Measurements from ENCODE around the gene ALKBH3.

DNA sequence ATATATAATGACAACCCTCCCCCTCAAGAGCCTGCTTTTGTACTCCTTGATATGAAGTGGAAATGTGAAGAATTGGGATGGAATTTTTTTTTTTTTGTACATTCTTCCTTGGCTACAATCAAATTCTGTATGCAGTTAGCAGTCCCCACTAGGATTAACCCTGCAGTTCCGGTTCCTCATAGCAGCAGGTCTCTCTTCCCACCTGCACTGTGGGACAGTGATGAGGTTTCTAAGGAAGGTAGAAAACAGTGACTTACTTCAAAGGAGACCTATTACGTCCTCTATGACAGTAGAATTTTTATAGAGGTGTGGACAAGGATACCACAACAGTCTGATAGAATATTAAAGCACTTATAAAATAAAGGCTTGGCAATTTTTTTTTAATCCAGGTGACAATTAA lies 46.3 kb upstream of the ALKBH3 start:
- no peak for TF ChIP-seq CTCF (conservative IDR thresholded peaks at IDR 0.05; ENCODE audit: low read depth in 2 of 2)
- TF ChIP-seq EZH2 (IDR thresholded peaks at IDR 0.05; ENCODE audit: low read depth, unreplicated experiment) = no peak
- no peak for TF ChIP-seq REST (IDR thresholded peaks at IDR 0.05; ENCODE audit: unreplicated experiment)
- TF ChIP-seq EZH2phosphoT487 (IDR thresholded peaks at IDR 0.05; ENCODE audit: unreplicated experiment) = no peak
- TF ChIP-seq POLR2AphosphoS5 (IDR thresholded peaks at IDR 0.05; ENCODE audit: low read depth) = no peak
- TF ChIP-seq ZNF114 (CRISPR knock-in tag; IDR thresholded peaks at IDR 0.05) = no peak
- no peak for TF ChIP-seq JUNB (IDR thresholded peaks at IDR 0.05; ENCODE audit: unreplicated experiment)
- TF ChIP-seq, protein P1, sequence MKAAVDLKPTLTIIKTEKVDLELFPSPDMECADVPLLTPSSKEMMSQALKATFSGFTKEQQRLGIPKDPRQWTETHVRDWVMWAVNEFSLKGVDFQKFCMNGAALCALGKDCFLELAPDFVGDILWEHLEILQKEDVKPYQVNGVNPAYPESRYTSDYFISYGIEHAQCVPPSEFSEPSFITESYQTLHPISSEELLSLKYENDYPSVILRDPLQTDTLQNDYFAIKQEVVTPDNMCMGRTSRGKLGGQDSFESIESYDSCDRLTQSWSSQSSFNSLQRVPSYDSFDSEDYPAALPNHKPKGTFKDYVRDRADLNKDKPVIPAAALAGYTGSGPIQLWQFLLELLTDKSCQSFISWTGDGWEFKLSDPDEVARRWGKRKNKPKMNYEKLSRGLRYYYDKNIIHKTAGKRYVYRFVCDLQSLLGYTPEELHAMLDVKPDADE (IDR thresholded peaks at IDR 0.05) = no peak
